Loucy (cell line): Measurements from ENCODE around the gene SCAMP1.
"Not testable (repeated sequence)": the region's sequence is repeated elsewhere in the genome, so short reads cannot be mapped to it uniquely, and the experiment has no call there.

Source experiments
- H2AFZ ChIP-seq: fragments of 200-600 bp; sonication (generic); 2 replicates; pipeline ENCODE4 v1.6.0; 2016; ENCODE audit warnings: antibody characterized with exemption, mild to moderate bottlenecking, low read length, moderate library complexity
- H3F3A ChIP-seq: fragments of 200-600 bp; 2 replicates; pipeline ENCODE4 v1.6.0; 2016; ENCODE audit warnings: antibody characterized with exemption, low read depth, mild to moderate bottlenecking
- H3K27me3 ChIP-seq: fragments of 200-600 bp; sonication (generic); 2 replicates; pipeline ENCODE4 v1.6.1; 2014; ENCODE audit warnings: low read length, mild to moderate bottlenecking; ENCODE audit not compliant: insufficient read depth, poor library complexity, severe bottlenecking
- H3K36me3 ChIP-seq: fragments of 200-600 bp; sonication (generic); 2 replicates; pipeline ENCODE4 v1.6.1; 2016; ENCODE audit warnings: low read length; ENCODE audit not compliant: insufficient read depth
- H3K4me1 ChIP-seq: fragments of 200-600 bp; sonication (generic); 2 replicates; pipeline ENCODE4 v1.5.1; 2014; ENCODE audit warnings: low read length, mild to moderate bottlenecking; ENCODE audit not compliant: insufficient read depth, poor library complexity, severe bottlenecking
- H3K4me2 ChIP-seq: fragments of 200-600 bp; sonication (generic); 2 replicates; pipeline ENCODE4 v1.6.0; 2014; ENCODE audit warnings: antibody characterized with exemption, low read length, low read depth, mild to moderate bottlenecking; ENCODE audit not compliant: poor library complexity, severe bottlenecking
- H3K4me3 ChIP-seq: fragments of 200-600 bp; sonication (generic); 2 replicates; pipeline ENCODE4 v1.5.1; 2014; ENCODE audit warnings: low read length, mild to moderate bottlenecking, mixed read lengths; ENCODE audit not compliant: poor library complexity, severe bottlenecking
- H3K79me2 ChIP-seq: fragments of 200-600 bp; sonication (generic); 2 replicates; pipeline ENCODE4 v1.6.1; 2014; ENCODE audit warnings: low read length; ENCODE audit not compliant: insufficient read depth
- H3K9ac ChIP-seq: fragments of 200-600 bp; sonication (generic); 2 replicates; pipeline ENCODE4 v1.6.0; 2014; ENCODE audit warnings: mild to moderate bottlenecking, low read depth, low read length, moderate library complexity; ENCODE audit not compliant: poor library complexity, severe bottlenecking
- H3K9me2 ChIP-seq: fragments of 200-600 bp; sonication (generic); replicated peaks from 2 replicates; pipeline ENCODE4 v1.6.1; 2016; ENCODE audit warnings: low read depth, low read length, mixed read lengths
- H3K9me3 ChIP-seq: fragments of 200-600 bp; sonication (generic); 2 replicates; pipeline ENCODE4 v1.6.1; 2014; ENCODE audit warnings: mild to moderate bottlenecking, antibody characterized with exemption, low read length, low read depth; ENCODE audit not compliant: insufficient read depth
- H4K20me1 ChIP-seq: fragments of 200-600 bp; sonication (generic); 2 replicates; pipeline ENCODE4 v1.6.0; 2014; ENCODE audit warnings: antibody characterized with exemption, low read length, mild to moderate bottlenecking; ENCODE audit not compliant: insufficient read depth, poor library complexity, severe bottlenecking
- EZH2phosphoT487 ChIP-seq: fragments of 200-600 bp; IDR thresholded peaks from 2 replicates; pipeline ENCODE4 v1.6.1; 2018; ENCODE audit warnings: antibody characterized with exemption, mild to moderate bottlenecking, moderate library complexity, borderline replicate concordance
- TF ChIP-seq, protein P1 (sequence below): fragments of 200-600 bp; sonication (generic); conservative IDR thresholded peaks from 2 replicates; pipeline ENCODE4 v1.5.1; 2014; ENCODE audit warnings: mild to moderate bottlenecking, antibody characterized with exemption, low read length

Gene SCAMP1

DNA sequence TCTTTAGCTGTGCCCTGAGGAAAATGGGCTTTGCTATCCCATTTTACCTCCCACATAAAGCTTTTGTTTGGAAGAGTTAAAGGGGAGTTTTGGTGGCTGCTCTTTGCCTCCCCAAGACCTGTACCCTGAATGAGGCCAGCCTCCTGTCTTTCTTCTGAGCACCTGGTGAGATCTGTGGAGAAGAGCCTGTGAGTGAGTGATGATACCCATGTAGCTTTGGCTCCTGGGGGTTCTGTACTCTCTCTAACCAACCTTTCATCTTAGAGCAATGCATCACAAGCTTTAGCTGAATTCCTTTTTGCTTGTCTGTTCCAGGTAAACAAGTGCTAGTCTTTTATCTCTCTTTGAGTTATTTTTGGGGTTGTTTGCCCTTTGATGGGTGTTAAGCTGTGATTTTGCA is 73.6 kb downstream of the SCAMP1 start:
- Histone ChIP-seq H2AFZ (no peak overlapping the region), H3K4me1 (no peaks in the 10 kb centered on the region), H3K79me2 (no peaks in the 10 kb centered on the region), H3K9me3 (0 out of 2 replicates have a peak, but pooled peaks cover 6% of the 10 kb centered on the region), H3K27me3 (no peaks in the 10 kb centered on the region), H3K4me2 (no peak overlapping the region), H3K9me2 (no peaks in the 10 kb centered on the region), H3F3A (no peaks in the 10 kb centered on the region), H4K20me1 (no peaks in the 10 kb centered on the region), H3K9ac (no peak overlapping the region), H3K4me3 (no peak overlapping the region), H3K36me3 (peaks cover 23% of the 10 kb centered on the region)
- TF ChIP-seq EZH2phosphoT487 = no peak
- TF ChIP-seq, protein P1, sequence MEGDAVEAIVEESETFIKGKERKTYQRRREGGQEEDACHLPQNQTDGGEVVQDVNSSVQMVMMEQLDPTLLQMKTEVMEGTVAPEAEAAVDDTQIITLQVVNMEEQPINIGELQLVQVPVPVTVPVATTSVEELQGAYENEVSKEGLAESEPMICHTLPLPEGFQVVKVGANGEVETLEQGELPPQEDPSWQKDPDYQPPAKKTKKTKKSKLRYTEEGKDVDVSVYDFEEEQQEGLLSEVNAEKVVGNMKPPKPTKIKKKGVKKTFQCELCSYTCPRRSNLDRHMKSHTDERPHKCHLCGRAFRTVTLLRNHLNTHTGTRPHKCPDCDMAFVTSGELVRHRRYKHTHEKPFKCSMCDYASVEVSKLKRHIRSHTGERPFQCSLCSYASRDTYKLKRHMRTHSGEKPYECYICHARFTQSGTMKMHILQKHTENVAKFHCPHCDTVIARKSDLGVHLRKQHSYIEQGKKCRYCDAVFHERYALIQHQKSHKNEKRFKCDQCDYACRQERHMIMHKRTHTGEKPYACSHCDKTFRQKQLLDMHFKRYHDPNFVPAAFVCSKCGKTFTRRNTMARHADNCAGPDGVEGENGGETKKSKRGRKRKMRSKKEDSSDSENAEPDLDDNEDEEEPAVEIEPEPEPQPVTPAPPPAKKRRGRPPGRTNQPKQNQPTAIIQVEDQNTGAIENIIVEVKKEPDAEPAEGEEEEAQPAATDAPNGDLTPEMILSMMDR = no peak

DNA sequence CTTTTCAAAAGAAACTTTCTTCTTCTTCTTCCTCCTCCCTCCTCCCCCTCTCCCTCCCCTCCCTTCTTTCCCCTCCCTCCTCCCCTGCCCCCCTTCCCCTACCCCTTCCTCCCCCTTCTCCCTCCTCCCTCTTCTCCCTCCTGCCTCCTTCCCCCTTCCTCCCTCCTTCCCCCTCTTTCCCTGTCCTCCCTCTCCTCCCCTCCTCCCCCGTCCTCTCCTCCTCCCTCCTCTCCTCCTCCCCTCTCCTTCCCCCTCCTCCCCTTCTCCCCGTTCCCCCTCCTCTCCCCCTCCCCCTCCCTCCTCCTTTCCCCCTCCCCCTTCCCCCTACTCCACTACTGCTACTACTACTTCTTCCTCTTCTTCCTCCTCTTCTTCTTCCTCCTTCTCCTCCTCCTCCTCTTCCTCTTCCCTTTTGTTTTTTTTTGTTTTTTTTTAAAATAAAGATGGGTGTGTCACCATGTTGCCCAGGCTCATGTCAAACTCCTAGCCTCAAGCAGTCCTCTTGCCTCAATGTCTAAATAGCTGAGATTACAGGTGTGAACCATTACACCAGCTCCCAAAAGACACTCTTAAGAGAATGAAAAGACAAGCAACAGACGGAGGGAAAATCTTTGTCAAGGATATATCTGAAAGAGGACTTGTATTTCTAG is 87.5 kb downstream of the SCAMP1 start:
- Histone ChIP-seq H3K36me3 (peaks cover 17% of the 10 kb centered on the region; the same call in 1 of the 2 replicates), H3K9me3 (no peaks in the 10 kb centered on the region), H2AFZ (no peak overlapping the region), H3F3A (no peaks in the 10 kb centered on the region), H3K9me2 (no peaks in the 10 kb centered on the region), H3K4me3 (no peak overlapping the region), H4K20me1 (no peaks in the 10 kb centered on the region), H3K27me3 (no peaks in the 10 kb centered on the region), H3K4me2 (no peak overlapping the region), H3K4me1 (no peaks in the 10 kb centered on the region), H3K79me2 (no peaks in the 10 kb centered on the region), H3K9ac (no peak overlapping the region)
- TF ChIP-seq, protein P1 = no peak
- no peak for TF ChIP-seq EZH2phosphoT487

DNA sequence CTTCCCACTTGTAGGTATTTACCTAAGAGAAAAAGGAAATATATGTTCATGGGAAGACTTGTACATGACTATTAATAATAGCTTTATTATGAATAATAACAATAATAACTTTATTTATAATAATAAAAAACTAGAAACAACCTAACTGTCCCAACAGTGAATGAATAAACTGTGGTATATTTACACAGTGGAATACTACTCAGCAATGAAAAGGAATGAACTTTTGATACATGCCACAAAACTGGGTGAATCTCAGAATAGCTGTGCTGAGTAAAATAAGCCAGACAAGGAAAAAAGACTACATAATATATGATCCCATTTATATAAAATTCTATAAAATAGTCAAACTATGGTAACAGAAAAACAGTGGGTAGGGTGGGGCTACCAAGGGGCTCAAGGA is 88.7 kb downstream of the SCAMP1 start:
- H2AFZ ChIP-seq = no peak overlapping the region
- H3K9me2 ChIP-seq = no peaks in the 10 kb centered on the region
- H3K36me3 ChIP-seq = peaks cover 12% of the 10 kb centered on the region; the same call in 1 of the 2 replicates
- no peaks in the 10 kb centered on the region for H3K79me2 ChIP-seq
- no peak overlapping the region for H3K4me2 ChIP-seq
- no peaks in the 10 kb centered on the region for H3F3A ChIP-seq
- H4K20me1 ChIP-seq = no peaks in the 10 kb centered on the region
- H3K9me3 ChIP-seq = no peaks in the 10 kb centered on the region
- H3K27me3 ChIP-seq = no peaks in the 10 kb centered on the region
- H3K4me1 ChIP-seq = no peaks in the 10 kb centered on the region
- no peak overlapping the region for H3K4me3 ChIP-seq
- no peak overlapping the region for H3K9ac ChIP-seq
- TF ChIP-seq EZH2phosphoT487 = no peak
- TF ChIP-seq, protein P1 = no peak

DNA sequence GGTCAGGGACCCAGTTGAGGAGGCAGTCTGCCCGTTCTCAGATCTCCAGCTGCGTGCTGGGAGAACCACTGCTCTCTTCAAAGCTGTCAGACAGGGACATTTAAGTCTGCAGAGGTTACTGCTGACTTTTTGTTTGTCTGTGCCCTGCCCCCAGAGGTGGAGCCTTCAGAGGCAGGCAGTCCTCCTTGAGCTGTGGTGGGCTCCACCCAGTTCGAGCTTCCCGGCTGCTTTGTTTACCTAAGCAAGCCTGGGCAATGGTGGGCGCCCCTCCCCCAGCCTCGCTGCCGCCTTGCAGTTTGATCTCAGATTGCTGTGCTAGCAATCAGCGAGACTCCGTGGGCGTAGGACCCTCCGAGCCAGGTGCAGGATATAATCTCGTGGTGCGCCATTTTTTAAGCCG is 97.1 kb downstream of the SCAMP1 start:
- not testable (repeated sequence) for H3K4me1 ChIP-seq, H3F3A ChIP-seq, H3K4me2 ChIP-seq, H3K27me3 ChIP-seq, H3K79me2 ChIP-seq, H3K9me3 ChIP-seq, H2AFZ ChIP-seq, H3K9ac ChIP-seq, H3K9me2 ChIP-seq, H3K36me3 ChIP-seq, H4K20me1 ChIP-seq, H3K4me3 ChIP-seq
